CD4-positive, alpha-beta memory T cell (primary cell): ENCODE data around the gene FER. TPM values are rescaled to one million over a fixed set of nuclear protein-coding genes. Genes with fewer than 3 reads are reported as not detected.

ENCODE experiments used
- CTCF ChIA-PET: fragments of 350-600 bp; sonication (Branson Sonifier 250); formaldehyde crosslinking; loops from one replicate; lab custom pipeline; 2021; ENCODE audit warnings: inconsistent platforms; ENCODE audit not compliant: partially characterized antibody; lab: Charles Lee
- POLR2A ChIA-PET: fragments of 350-600 bp; sonication (Branson Sonifier 250); formaldehyde crosslinking; loops from one replicate; lab custom pipeline; 2021; ENCODE audit not compliant: partially characterized antibody; lab: Charles Lee
- DNase-seq, 5 donors: peaks; one replicate each; pipeline versions ENCODE4 v3.0.0 to v3.0.0-alpha.2; 2020 to 2022; ENCODE audit warnings: mixed read lengths in 1 of 5
- H3K27ac ChIP-seq: one replicate; pipeline ENCODE4 v1.7.0; 2013; ENCODE audit warnings: low read depth, low read length
- H3K27me3 ChIP-seq: 2 replicates; pipeline ENCODE4 v1.7.0; 2013; ENCODE audit warnings: mild to moderate bottlenecking, low read length, moderate library complexity; ENCODE audit not compliant: insufficient read depth
- H3K36me3 ChIP-seq: 2 replicates; pipeline ENCODE4 v1.7.0; 2013; ENCODE audit warnings: mild to moderate bottlenecking, low read length, moderate library complexity; ENCODE audit not compliant: insufficient read depth
- H3K4me1 ChIP-seq: 2 replicates; pipeline ENCODE4 v1.7.0; 2013; ENCODE audit warnings: mild to moderate bottlenecking, low read length, moderate library complexity; ENCODE audit not compliant: insufficient read depth
- H3K4me3 ChIP-seq, 2 donors: one replicate each; pipeline ENCODE4 v1.7.0; 2013; ENCODE audit warnings: low read length in 2 of 2, mild to moderate bottlenecking in 1 of 2
- H3K9me3 ChIP-seq, 2 donors: one replicate each; pipeline ENCODE4 v1.7.0; 2013; ENCODE audit warnings: low read length in 2 of 2, control low read depth in 1 of 2; ENCODE audit not compliant: control insufficient read depth in 1 of 2
- H3K27ac Mint-ChIP-seq, 7 donors: one replicate each; pipeline ENCODE4 v1.8.0; 2020 to 2021; ENCODE audit warnings: mixed read lengths in 7 of 7, mild to moderate bottlenecking in 6 of 7, inconsistent platforms in 3 of 7, moderate library complexity in 3 of 7
- H3K27me3 Mint-ChIP-seq, 2 donors: one replicate each; pipeline ENCODE4 v1.8.0; 2020 to 2021; ENCODE audit warnings: mixed read lengths in 2 of 2
- H3K36me3 Mint-ChIP-seq, 2 donors: one replicate each; pipeline ENCODE4 v1.8.0; 2020 to 2021; ENCODE audit warnings: mixed read lengths in 2 of 2, inconsistent platforms in 1 of 2, mild to moderate bottlenecking in 1 of 2
- H3K4me1 Mint-ChIP-seq, 4 donors: one replicate each; pipeline ENCODE4 v1.8.0; 2020 to 2021; ENCODE audit warnings: mixed read lengths in 4 of 4, mild to moderate bottlenecking in 1 of 4
- H3K4me3 Mint-ChIP-seq, 8 donors: one replicate each; pipeline ENCODE4 v1.8.0; 2020 to 2021; ENCODE audit warnings: mixed read lengths in 8 of 8, mild to moderate bottlenecking in 7 of 8, moderate library complexity in 6 of 8, inconsistent platforms in 3 of 8
- H3K9me3 Mint-ChIP-seq, 8 donors: one replicate each; pipeline ENCODE4 v1.8.0; 2020 to 2021; ENCODE audit warnings: mixed read lengths in 8 of 8, mild to moderate bottlenecking in 5 of 8, inconsistent platforms in 3 of 8, moderate library complexity in 1 of 8
- intact Hi-C: fragments of 100-400 bp; cut with micrococcal nuclease; formaldehyde crosslinking; loops from one replicate; pipeline ENCODE4 v1.15.1; 2023
- polyA plus RNA-seq, 2 donors: library from polyadenylated mRNA; unstranded; fragments of 300-500 nt; fragmentation: Illumina TruSeq; gene quantifications; one replicate each; pipeline ENCODE4 v1.2.3, GENCODE V29; 2021
- total RNA-seq, 2 experiments: library from RNA; stranded (reverse); gene quantifications; one replicate each; pipeline ENCODE4 v1.2.3, GENCODE V29; 2021

FER gene
- total and polyA plus RNA-seq, 4 experiments from 2014 or later: 6.1 to 11.3 (median 10.3) TPM

DNA sequence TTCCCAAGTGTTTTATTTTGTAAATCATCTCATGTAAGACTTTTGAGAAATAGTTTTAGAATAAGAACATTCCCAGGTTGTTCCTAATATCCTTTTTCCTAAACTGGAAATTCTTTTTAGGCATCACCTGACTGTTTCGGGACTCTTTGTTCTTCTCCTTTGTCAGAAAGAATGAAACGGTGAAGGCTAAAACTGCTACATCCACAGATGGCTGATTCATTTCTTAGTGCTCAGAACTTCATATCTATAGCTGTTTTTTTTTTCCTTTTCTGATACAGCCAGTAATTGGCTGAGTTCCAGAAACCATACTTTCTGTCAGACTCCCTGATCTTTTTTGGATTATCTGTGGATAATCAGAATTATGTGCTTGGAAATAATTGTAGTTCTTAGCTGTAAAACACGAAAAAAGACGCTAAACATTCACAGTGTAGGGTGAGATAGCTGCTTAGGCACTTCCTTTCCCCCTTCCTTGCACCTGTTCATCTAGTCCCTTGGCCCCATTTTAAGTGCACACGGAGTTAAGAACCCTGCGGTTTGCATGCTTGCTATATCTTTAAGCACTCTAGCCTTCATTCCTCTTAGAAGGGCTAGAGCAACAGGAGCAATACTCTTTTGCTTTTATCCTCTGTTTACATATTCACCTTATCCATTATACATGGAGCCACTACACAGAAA, 378.2 kb downstream of the FER start:
- H3K36me3 ChIP-seq: no peaks in the 10 kb centered on the region
- no peak overlapping the region for H3K27ac ChIP-seq
- H3K9me3 Mint-ChIP-seq: peaks cover 0 to 20% (median 7%) of the 10 kb centered on the region in 8 donors
- no peaks in the 10 kb centered on the region for H3K27me3 Mint-ChIP-seq
- intact Hi-C loops: no loop called here
- H3K27ac Mint-ChIP-seq: no peak overlapping the region
- no peak overlapping the region for H3K4me3 ChIP-seq
- POLR2A ChIA-PET: no interaction called here
- CTCF ChIA-PET: no interaction called here
- peaks cover 0 to 16% of the 10 kb centered on the region in 2 donors for H3K36me3 Mint-ChIP-seq
- no peak overlapping the region for H3K4me3 Mint-ChIP-seq
- no peaks in the 10 kb centered on the region for H3K4me1 ChIP-seq
- no peak for DNase-seq
- H3K4me1 Mint-ChIP-seq: no peaks in the 10 kb centered on the region
- no peaks in the 10 kb centered on the region for H3K9me3 ChIP-seq
- H3K27me3 ChIP-seq: no peaks in the 10 kb centered on the region

DNA sequence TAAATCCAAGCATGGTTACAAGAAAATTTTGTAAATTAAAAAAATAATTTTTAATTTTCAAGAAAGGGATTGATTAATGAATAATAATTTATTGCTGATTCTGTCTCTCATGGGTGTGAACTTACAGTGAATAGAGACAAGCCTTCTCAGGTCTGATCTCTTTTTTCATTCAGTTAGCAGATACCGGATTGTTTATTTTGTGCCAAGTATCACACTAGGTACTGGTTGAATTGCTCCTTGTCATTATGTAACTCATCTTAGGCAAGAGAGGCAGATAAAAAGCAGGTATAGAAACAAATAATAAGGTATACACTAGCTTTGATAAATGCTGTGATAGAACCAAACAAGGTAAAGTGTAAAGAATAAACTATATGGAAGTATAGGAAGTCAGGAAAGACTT, 378.8 kb downstream of the FER start:
- H3K27ac ChIP-seq: no peak overlapping the region

DNA sequence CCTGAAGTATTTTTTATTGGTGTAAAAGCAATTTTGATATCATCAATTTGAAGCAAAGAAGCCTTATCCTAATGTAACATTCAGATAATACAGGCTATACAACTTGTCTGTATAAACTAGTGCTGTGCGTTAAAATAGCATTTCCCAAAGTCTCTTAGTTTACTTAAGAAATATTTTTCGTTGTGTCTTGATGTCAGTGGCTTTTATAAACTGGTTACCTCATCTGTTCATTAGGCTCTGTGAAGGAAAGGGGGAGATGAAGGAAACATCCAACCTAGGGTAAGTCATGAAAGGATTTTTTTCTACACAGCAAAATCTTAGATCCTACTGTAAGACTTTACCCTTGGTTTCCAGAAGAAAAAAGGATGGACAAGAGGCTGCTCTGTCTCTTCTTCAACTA, 389.2 kb downstream of the FER start:
- Mint-ChIP-seq H3K27ac (no peak overlapping the region), H3K36me3 (peaks cover 0 to 9% of the 10 kb centered on the region in 2 donors), H3K4me3 (no peak overlapping the region), H3K9me3 (no peaks in the 10 kb centered on the region), H3K27me3 (peaks cover 0 to 1% of the 10 kb centered on the region in 2 donors), H3K4me1 (no peaks in the 10 kb centered on the region)
- DNase-seq: no peak
- H3K27me3 ChIP-seq: no peaks in the 10 kb centered on the region
- H3K9me3 ChIP-seq: no peaks in the 10 kb centered on the region
- no peak overlapping the region for H3K4me3 ChIP-seq
- no peaks in the 10 kb centered on the region for H3K36me3 ChIP-seq
- H3K27ac ChIP-seq: no peak overlapping the region
- POLR2A ChIA-PET: no interaction called here
- intact Hi-C loops: no loop called here
- H3K4me1 ChIP-seq: no peaks in the 10 kb centered on the region
- CTCF ChIA-PET: interaction anchor here (0.6 kb wide), 1 partner anchor 371 kb away, joined by 4 read pairs; no protein-coding TSS in a partner anchor

More for the DNA sequence above, 378.8 kb downstream of the FER start:
- Mint-ChIP-seq H3K9me3 (peaks cover 0 to 15% (median 4%) of the 10 kb centered on the region in 8 donors), H3K27ac (no peak overlapping the region), H3K36me3 (peaks cover 0 to 14% of the 10 kb centered on the region in 2 donors), H3K4me3 (no peak overlapping the region), H3K4me1 (no peaks in the 10 kb centered on the region), H3K27me3 (no peaks in the 10 kb centered on the region)
- H3K4me1 ChIP-seq: no peaks in the 10 kb centered on the region
- ChIA-PET POLR2A (no interaction called here), CTCF (no interaction called here)
- no peaks in the 10 kb centered on the region for H3K36me3 ChIP-seq
- no peak overlapping the region for H3K4me3 ChIP-seq
- no peak for DNase-seq
- intact Hi-C loops: no loop called here
- H3K27me3 ChIP-seq: no peaks in the 10 kb centered on the region
- no peaks in the 10 kb centered on the region for H3K9me3 ChIP-seq

DNA sequence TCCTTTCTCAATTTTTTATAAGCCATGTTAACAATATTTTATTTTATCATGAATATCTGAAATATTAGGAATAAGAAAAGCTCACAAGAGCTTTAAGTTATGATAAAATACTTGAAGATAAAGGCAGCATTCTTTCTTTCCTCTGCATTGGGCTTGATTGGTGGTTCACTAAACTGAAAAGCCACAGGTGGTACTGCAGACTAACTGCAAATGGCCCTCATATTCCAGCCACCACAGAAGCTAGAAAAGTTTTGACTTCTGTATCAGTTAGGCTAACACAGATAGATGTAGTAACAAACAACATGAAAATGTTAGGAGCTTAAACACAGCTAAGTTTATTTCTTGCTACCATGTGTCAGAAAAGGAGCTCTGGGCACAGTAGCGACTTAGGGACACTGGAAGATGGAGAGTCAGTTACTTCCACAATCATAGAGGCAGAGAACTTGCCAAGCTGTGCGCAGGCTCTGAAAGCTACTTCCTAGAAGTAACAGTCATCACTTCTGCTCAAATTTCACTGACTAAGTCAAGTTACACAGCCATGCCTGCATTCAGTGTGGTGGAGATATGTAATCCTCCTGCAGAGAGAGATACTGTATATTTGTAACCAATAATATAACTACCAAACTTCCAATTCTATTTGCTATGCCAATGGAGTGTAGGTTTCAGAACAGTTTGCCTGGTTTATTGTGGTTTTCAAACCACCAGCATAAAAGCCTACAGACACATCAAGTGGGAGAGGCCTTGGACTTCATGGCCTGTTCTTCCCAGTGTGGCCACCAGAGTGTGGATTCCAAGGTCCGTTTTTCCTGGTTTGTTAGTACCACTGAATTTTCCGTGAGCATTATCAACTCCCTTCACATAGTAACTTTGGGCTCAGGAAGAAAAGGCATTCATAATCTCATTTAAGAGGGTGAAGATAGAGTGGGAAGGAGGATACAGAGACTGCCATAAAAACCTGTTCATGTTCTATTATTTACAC, 393.8 kb downstream of the FER start:
- Histone ChIP-seq H3K36me3 (no peaks in the 10 kb centered on the region), H3K27ac (no peak overlapping the region), H3K9me3 (no peaks in the 10 kb centered on the region), H3K4me1 (no peaks in the 10 kb centered on the region), H3K4me3 (no peak overlapping the region), H3K27me3 (no peaks in the 10 kb centered on the region)
- DNase-seq: no peak
- ChIA-PET POLR2A (no interaction called here), CTCF (no interaction called here)
- intact Hi-C loops: no loop called here
- H3K27ac Mint-ChIP-seq: no peak overlapping the region
- H3K36me3 Mint-ChIP-seq: no peaks in the 10 kb centered on the region
- no peak overlapping the region for H3K4me3 Mint-ChIP-seq
- H3K4me1 Mint-ChIP-seq: no peaks in the 10 kb centered on the region
- no peaks in the 10 kb centered on the region for H3K27me3 Mint-ChIP-seq
- no peaks in the 10 kb centered on the region for H3K9me3 Mint-ChIP-seq

DNA sequence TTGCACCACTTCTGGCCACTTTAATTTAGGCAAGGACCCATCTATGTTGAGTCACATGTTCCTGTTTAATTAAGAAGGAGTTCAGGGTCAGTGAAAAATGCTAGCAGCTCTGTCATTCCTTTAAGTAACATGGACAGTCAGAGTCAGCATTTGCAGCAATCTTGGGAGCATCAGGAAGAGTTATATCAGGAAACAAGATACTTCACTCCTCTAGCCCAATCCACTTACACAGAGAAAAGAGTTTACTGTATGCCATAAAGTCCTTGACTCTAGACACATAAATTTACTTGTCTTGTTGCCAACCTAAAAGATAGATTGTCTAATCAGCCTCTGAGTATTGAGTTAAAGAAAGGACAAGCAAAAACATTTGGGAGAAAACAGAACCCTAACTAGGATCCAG, 395.3 kb downstream of the FER start:
- no peaks in the 10 kb centered on the region for H3K36me3 ChIP-seq
- POLR2A ChIA-PET: no interaction called here
- Mint-ChIP-seq H3K27me3 (no peaks in the 10 kb centered on the region), H3K4me3 (no peak overlapping the region), H3K27ac (no peak overlapping the region), H3K9me3 (no peaks in the 10 kb centered on the region), H3K36me3 (no peaks in the 10 kb centered on the region), H3K4me1 (no peaks in the 10 kb centered on the region)
- H3K4me1 ChIP-seq: no peaks in the 10 kb centered on the region
- intact Hi-C loops: no loop called here
- H3K27ac ChIP-seq: no peak overlapping the region
- DNase-seq: no peak
- CTCF ChIA-PET: no interaction called here
- H3K9me3 ChIP-seq: no peaks in the 10 kb centered on the region
- H3K4me3 ChIP-seq: no peak overlapping the region
- no peaks in the 10 kb centered on the region for H3K27me3 ChIP-seq

DNA sequence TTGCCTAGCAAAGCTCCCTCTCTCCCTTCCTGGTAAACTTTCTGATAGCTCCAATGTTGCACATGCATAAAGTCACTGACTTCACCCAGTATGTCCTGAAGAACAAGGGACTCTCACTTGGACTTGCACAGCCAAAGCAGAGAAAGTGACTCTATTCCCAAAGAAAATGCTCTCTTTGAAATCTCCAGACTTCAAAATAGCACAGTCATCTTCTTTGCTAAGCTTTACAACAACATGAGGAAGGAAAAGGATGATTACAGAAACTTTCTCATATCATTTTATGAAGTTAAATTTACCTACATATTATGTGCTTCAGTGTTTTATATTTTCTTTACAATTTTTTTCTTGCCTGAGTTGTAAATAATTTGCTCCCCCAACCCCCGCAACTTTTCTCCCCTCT, 397.4 kb downstream of the FER start:
- no peak for DNase-seq
- Mint-ChIP-seq H3K36me3 (no peaks in the 10 kb centered on the region), H3K4me3 (no peak overlapping the region), H3K4me1 (no peaks in the 10 kb centered on the region), H3K9me3 (no peaks in the 10 kb centered on the region), H3K27me3 (no peaks in the 10 kb centered on the region), H3K27ac (no peak overlapping the region)
- no peaks in the 10 kb centered on the region for H3K36me3 ChIP-seq
- POLR2A ChIA-PET: no interaction called here
- intact Hi-C loops: no loop called here
- H3K27me3 ChIP-seq: no peaks in the 10 kb centered on the region
- H3K27ac ChIP-seq: no peak overlapping the region
- CTCF ChIA-PET: no interaction called here
- H3K4me1 ChIP-seq: no peaks in the 10 kb centered on the region
- no peak overlapping the region for H3K4me3 ChIP-seq
- H3K9me3 ChIP-seq: no peaks in the 10 kb centered on the region

DNA sequence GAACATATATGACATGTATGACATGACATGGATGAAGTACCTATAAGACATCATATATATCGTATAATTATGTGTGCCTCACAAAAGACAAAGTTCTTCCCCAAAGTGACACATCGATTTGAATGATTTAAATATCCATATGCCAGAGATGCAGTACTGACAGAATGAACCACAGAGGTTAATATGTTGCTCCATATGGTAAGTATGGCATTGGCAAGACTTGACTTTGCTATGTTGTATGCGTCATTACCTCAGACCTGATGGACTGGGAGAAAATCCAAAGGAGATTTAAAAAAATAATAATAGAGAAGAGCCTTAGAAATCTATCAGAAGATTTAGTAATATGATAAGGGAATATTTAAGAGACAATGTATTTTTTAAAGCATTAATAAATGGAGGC, 398.9 kb downstream of the FER start:
- no peak overlapping the region for H3K4me3 ChIP-seq
- intact Hi-C loops: no loop called here
- Mint-ChIP-seq H3K27ac (no peak overlapping the region), H3K36me3 (no peaks in the 10 kb centered on the region), H3K27me3 (no peaks in the 10 kb centered on the region), H3K9me3 (no peaks in the 10 kb centered on the region), H3K4me3 (no peak overlapping the region), H3K4me1 (no peaks in the 10 kb centered on the region)
- no peak overlapping the region for H3K27ac ChIP-seq
- no peaks in the 10 kb centered on the region for H3K27me3 ChIP-seq
- CTCF ChIA-PET: no interaction called here
- no peaks in the 10 kb centered on the region for H3K36me3 ChIP-seq
- H3K9me3 ChIP-seq: no peaks in the 10 kb centered on the region
- H3K4me1 ChIP-seq: no peaks in the 10 kb centered on the region
- DNase-seq: no peak
- POLR2A ChIA-PET: no interaction called here
